ENCODE data around the gene RHOXF1.
A peak's percentile ranks its signal among the peaks of the same experiment; 100 is the strongest.
"Not testable (repeated sequence)": the region's sequence is repeated elsewhere in the genome, so short reads cannot be mapped to it uniquely, and the experiment has no call there.

Gene RHOXF1

DNA sequence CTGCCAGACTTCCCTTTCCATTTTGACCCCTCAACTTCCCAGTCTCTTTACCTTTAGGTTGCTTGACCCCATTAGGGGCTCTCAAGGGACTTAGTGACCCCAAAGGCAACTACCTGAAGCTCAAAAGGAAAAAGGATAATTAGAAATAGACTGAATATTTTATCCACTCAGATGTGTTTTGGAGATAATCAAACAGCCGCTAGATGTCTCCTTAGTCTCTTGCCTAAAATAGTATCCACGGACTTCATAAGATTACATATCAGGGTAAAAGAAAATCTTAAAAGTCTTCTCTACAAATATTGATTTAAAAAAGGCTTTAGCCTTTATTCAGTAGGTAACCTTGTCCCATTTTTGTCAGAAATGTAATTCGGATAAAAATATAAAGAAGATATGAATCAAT is 21.7 kb upstream of the RHOXF1 start:
- TF ChIP-seq, protein P1, sequence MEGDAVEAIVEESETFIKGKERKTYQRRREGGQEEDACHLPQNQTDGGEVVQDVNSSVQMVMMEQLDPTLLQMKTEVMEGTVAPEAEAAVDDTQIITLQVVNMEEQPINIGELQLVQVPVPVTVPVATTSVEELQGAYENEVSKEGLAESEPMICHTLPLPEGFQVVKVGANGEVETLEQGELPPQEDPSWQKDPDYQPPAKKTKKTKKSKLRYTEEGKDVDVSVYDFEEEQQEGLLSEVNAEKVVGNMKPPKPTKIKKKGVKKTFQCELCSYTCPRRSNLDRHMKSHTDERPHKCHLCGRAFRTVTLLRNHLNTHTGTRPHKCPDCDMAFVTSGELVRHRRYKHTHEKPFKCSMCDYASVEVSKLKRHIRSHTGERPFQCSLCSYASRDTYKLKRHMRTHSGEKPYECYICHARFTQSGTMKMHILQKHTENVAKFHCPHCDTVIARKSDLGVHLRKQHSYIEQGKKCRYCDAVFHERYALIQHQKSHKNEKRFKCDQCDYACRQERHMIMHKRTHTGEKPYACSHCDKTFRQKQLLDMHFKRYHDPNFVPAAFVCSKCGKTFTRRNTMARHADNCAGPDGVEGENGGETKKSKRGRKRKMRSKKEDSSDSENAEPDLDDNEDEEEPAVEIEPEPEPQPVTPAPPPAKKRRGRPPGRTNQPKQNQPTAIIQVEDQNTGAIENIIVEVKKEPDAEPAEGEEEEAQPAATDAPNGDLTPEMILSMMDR (conservative IDR thresholded peaks at IDR 0.05) = peak; percentile 44

DNA sequence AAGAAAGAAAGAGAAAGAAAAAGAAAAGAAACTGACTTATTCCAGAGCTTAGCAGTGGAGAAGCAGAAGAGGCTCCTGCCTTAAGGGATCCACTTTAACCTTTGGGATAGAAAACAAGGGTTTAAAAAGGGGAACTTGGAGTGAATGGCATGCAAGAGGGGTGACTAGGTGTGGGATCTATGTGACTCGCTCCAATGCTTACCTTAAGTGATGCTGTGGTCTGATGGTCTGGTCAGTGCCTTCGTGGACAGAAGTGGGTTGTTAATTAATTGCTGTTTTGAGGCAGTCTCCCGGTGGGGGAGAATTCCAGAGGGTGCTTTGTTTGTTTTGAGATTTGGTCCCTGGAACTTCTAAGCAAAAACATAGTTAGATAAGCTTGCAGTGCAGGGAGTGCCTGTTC is 21.1 kb upstream of the RHOXF1 start:
- TF ChIP-seq, protein P1 (conservative IDR thresholded peaks at IDR 0.05) = no peak

More for the DNA sequence above, 21.7 kb upstream of the RHOXF1 start:
- no peak overlapping the region for H3K27ac ChIP-seq

DNA sequence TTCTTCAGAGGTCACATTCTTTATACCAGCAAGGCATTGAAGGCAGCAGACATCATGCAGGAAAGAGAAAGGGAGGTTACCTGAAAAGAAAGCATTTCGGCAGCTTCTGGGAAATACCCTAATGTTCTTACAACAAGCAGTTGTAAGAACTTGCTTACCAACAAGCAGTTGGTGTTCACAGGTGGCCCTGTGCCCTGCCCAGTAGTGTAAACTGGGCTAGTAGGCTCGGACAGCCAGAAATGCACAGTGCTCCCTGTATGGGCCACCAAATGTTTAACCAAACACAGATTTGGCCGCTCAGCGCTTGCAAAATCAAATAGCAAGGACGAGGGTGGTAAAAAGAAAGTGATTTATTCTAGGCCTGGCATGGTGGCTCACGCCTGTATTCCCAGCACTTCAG is 20.4 kb upstream of the RHOXF1 start:
- H3K27ac ChIP-seq = no peak overlapping the region
- TF ChIP-seq, protein P1 (conservative IDR thresholded peaks at IDR 0.05) = no peak

More for the DNA sequence above, 21.1 kb upstream of the RHOXF1 start:
- no peak overlapping the region for H3K27ac ChIP-seq

DNA sequence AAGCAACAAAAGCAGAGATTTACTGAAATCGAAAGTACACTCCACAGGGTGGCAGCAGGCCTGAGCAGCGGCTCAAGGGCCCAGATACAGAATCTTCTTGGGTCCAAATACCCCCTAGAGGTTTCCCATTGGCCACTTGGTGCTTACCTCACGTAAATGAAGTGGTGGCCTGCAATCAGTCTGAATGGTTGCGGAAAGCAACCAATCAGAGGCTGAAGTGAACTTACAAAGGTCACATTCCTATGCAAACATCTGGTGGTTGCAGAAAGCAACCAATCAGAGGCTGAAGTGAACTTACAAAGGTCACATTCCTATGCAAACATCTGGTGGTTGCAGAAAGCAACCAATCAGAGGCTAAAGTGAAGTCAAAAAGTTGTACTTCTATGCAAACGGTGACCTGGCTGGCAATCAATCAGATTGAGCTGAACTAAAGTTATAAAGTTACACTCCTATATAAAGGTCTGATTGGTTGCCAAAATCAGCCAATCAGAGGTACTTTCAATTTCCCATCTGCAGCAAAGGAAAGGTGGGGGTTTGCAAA is 12.7 kb upstream of the RHOXF1 start:
- H3K27ac ChIP-seq = not testable (repeated sequence)

DNA sequence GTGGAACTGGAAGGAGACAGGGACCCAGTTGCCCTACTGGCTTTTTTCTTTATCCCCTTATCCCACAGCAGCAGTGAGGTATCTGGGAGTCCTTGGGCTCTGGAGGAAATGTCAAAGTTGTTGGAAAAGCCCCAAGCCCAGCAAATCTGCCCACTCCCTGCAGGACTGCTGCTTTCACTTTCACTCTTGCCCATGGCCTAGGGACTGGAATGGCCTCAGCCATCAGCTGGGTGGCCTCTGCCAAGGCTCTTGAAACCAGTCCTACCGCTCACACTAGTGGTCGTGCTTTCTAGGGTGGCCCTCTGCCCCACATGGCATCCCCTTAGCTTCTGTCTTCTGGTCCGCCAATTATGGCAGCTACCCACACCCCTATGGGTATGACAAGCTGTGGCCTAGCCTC is 9.7 kb upstream of the RHOXF1 start:
- TF ChIP-seq, protein P1 (conservative IDR thresholded peaks at IDR 0.05) = no peak
- H3K27ac ChIP-seq = no peak overlapping the region

DNA sequence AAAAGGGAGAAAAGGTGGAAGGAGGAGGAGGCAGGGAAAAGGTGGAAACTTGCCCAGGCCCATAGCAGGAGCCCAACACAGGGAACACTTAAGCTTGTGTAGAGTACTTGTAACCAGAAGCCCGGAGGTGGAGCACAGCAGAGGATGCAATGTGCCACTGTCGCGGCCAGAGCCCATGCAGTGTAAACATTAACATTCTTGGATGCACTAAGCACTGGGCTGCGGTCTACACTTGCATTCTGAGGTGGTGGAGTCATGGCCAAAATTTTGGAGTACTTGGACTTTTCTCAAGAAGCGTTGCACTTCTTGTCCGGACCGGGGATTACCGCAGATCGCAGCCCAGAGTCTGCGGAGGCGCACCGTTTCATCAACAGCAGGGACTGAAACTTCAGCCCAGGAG is 4.5 kb upstream of the RHOXF1 start:
- TF ChIP-seq, protein P1 (conservative IDR thresholded peaks at IDR 0.05) = no peak
- no peak overlapping the region for H3K27ac ChIP-seq

DNA sequence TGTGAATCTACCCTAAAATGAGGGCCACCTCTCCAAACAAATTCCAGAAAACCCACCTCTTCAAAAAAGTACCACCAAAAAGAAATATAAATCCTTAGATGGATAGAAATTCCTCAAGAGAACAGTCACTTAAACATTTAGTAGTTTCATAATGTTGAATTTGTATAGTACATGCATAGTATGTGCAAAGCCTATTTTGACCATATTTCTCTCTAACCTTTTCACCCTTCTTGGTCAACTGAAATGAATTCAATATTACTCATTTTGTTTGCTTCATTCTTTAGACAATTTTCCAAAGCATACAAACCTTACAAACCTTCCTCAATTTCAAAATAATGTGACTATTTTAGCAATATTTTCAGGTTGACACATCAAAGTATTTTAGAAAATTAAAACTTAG is 4.1 kb downstream of the RHOXF1 start:
- TF ChIP-seq, protein P1 (conservative IDR thresholded peaks at IDR 0.05) = no peak
- no peak overlapping the region for H3K27ac ChIP-seq

DNA sequence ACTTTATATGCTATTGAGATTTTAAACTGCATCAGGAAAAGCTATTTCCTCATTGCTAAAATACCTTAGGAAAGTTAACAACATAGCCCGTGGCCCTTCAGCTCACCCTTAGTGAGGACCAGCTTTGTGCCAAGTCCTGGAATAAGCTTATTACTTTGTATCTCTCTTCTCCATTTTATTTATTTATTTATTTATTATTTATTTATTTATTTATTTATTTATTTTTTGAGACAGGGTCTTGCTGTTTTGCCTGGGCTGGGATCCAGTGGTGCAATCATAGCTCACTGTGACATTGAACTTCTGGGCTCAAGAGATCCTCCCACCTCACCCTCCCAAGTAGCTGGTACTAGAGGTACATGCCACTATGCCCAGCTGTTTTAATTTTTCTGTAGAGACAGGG is 6.3 kb downstream of the RHOXF1 start:
- no peak overlapping the region for H3K27ac ChIP-seq
- TF ChIP-seq, protein P1 (conservative IDR thresholded peaks at IDR 0.05) = no peak

DNA sequence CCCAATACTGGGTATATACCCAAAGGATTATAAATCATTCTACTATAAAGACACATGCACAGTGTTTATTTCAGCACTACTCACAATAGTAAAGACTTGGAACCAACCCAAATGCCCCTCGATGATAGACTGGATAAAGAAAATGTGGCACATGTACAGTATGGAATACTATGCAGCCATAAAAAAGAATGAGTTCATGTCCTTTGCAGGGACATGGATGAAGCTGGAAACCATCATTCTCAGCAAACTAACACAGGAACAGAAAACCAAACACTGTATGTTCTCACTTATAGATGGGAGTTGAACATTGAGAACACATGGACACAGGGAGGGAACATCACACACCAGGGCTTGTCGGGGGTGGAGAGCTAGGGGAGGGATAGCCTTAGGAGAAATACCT is 11.0 kb downstream of the RHOXF1 start:
- not testable (repeated sequence) for H3K27ac ChIP-seq

DNA sequence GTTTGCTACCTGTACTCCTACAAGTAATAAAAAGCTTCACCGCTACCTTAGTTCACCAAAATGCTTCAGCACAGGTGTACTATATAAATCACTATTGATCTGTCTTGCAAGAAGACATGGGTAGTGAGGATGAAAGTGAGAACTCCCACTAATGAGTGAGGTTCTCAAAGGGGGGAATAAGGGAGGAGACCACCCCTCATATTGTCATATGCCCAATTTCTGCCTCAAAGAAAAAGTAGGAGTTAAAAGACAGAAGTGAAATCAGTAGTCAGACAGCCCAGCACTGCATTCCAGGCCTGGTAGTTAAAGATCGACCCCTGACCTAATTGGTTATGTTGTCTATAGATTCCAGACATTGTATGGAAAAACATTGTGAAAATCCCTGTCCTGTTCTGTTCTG is 14.7 kb downstream of the RHOXF1 start:
- not testable (repeated sequence) for H3K27ac ChIP-seq
